Natural killer cell (primary cell): ENCODE data around the gene MN1. TPM values are rescaled to one million over a fixed set of nuclear protein-coding genes. Genes with fewer than 3 reads are reported as not detected.

ENCODE experiments used
- ATAC-seq, 3 donors: fragments of 150-1000 bp in 2 of 3; fragments of 200-7000 bp in 1 of 3; cut with Tn5 transposase; 1 replicate in 1 of 3; 2 replicates in 2 of 3; pipeline ENCODE4 v1.10.0; 2021; ENCODE audit warnings: mild to moderate bottlenecking in 2 of 3, moderate library complexity in 2 of 3
- DNase-seq, 2 donors: peaks; one replicate each; pipeline versions ENCODE4 v3.0.0 to v3.0.0-alpha.2; 2013 to 2021; ENCODE audit warnings: mixed read lengths in 1 of 2
- H3K27ac ChIP-seq: one replicate; pipeline ENCODE4 v1.5.1; 2013; ENCODE audit warnings: mild to moderate bottlenecking, low read length
- H3K27me3 ChIP-seq: one replicate; pipeline ENCODE4 v1.6.1; 2013; ENCODE audit warnings: low read length; ENCODE audit not compliant: control insufficient read depth, insufficient read depth
- H3K36me3 ChIP-seq: one replicate; pipeline ENCODE4 v1.6.1; 2013; ENCODE audit warnings: low read length; ENCODE audit not compliant: control insufficient read depth, insufficient read depth
- H3K4me1 ChIP-seq: one replicate; pipeline ENCODE4 v1.6.1; 2013; ENCODE audit warnings: low read length; ENCODE audit not compliant: control insufficient read depth, insufficient read depth
- H3K4me3 ChIP-seq: one replicate; pipeline ENCODE4 v1.5.1; 2013; ENCODE audit warnings: low read length
- H3K9me3 ChIP-seq: one replicate; pipeline ENCODE4 v1.6.1; 2013; ENCODE audit warnings: low read length; ENCODE audit not compliant: control insufficient read depth, insufficient read depth
- H3K27ac Mint-ChIP-seq, 2 donors: one replicate each; pipeline ENCODE4 v1.8.0; 2022; ENCODE audit warnings: mild to moderate bottlenecking in 2 of 2, mixed read lengths in 2 of 2, moderate library complexity in 1 of 2
- H3K27me3 Mint-ChIP-seq, 2 donors: one replicate each; pipeline ENCODE4 v1.8.0; 2022; ENCODE audit warnings: low read depth in 2 of 2, mixed read lengths in 2 of 2
- H3K36me3 Mint-ChIP-seq: one replicate; pipeline ENCODE4 v1.8.0; 2022; ENCODE audit warnings: mixed read lengths
- H3K4me1 Mint-ChIP-seq, 2 donors: one replicate each; pipeline ENCODE4 v1.8.0; 2022; ENCODE audit warnings: mixed read lengths in 2 of 2
- H3K4me3 Mint-ChIP-seq: one replicate; pipeline ENCODE4 v1.8.0; 2022; ENCODE audit warnings: mild to moderate bottlenecking, moderate library complexity, mixed read lengths
- H3K9me3 Mint-ChIP-seq, 2 donors: one replicate each; pipeline ENCODE4 v1.8.0; 2022; ENCODE audit warnings: mixed read lengths in 2 of 2
- CTCF ChIP-seq: fragments of 200-600 bp; IDR thresholded peaks from one replicate; pipeline ENCODE4 v1.8.0; 2022; ENCODE audit warnings: antibody characterized with exemption
- WGBS: methylation state at CpG from one replicate; pipeline ENCODE4 v1.1.7; 2013; ENCODE audit warnings: missing lambda C conversion rate; ENCODE audit not compliant: insufficient coverage; 5-methylcytosine and 5-hydroxymethylcytosine counted together
- intact Hi-C: fragments of 100-400 bp; cut with micrococcal nuclease; formaldehyde crosslinking; loops from one replicate; pipeline ENCODE4 v1.14.2; 2022
- total RNA-seq, 4 donors: library from RNA; stranded (reverse); fragments of 120-200 nt in 1 of 4; gene quantifications; one replicate each; pipeline versions ENCODE4 v1.2.3 to v1.2.4, GENCODE V29; 2013 to 2022

Gene MN1
- total RNA-seq, 3 donors from 2014 or later (not counting 1 experiment from before 2014, with no cell fraction given) = 0.39 to 0.83 (median 0.82) TPM

GRCh38 chr22:27752771-27753170 lies 48.8 kb downstream of the MN1 start:
- Histone ChIP-seq H3K4me1 (peaks cover 13% of the 10 kb centered on the region), H3K27ac (no peak overlapping the region), H3K36me3 (no peaks in the 10 kb centered on the region), H3K27me3 (no peaks in the 10 kb centered on the region), H3K9me3 (no peaks in the 10 kb centered on the region), H3K4me3 (no peak overlapping the region)
- H3K27ac Mint-ChIP-seq = no peak overlapping the region
- peaks cover 3 to 14% of the 10 kb centered on the region in 2 donors for H3K27me3 Mint-ChIP-seq
- no peaks in the 10 kb centered on the region for H3K9me3 Mint-ChIP-seq
- ATAC-seq (no peak), DNase-seq (no peak)
- H3K4me3 Mint-ChIP-seq = no peak overlapping the region
- H3K36me3 Mint-ChIP-seq = no peaks in the 10 kb centered on the region
- TF ChIP-seq CTCF = no peak
- WGBS = 88% methylated on average over 4 of the region's 4 CpGs
- intact Hi-C loops = no loop called here
- peaks cover 17 to 27% of the 10 kb centered on the region in 2 donors for H3K4me1 Mint-ChIP-seq

DNA sequence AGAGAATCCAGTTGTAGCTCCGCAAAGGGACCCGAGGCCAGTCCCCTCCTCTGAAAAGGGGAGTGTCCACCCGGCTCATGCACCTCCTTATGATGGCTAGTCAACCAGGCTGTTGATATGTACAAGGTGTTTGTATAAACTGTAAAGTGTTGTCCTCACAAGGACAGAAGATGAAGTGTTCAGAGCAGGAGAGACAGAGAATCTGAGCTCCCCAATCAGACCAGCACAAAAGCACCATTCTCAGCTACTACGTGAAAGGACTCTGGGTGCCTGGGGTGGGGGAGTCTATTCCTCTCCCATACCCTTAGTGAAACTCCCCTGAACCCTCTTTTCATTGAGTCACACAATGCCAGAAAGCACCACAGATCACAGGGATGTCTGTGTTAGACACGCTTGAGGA lies 49.4 kb downstream of the MN1 start:
- H3K27ac ChIP-seq = no peak overlapping the region
- H3K4me1 Mint-ChIP-seq = peaks cover 17 to 27% of the 10 kb centered on the region in 2 donors
- H3K4me1 ChIP-seq = peaks cover 13% of the 10 kb centered on the region
- peaks cover 3 to 14% of the 10 kb centered on the region in 2 donors for H3K27me3 Mint-ChIP-seq
- no peaks in the 10 kb centered on the region for H3K9me3 ChIP-seq
- ATAC-seq = no peak
- WGBS = 98% methylated on average over 4 of the region's 5 CpGs
- no peak for TF ChIP-seq CTCF
- no peak overlapping the region for H3K27ac Mint-ChIP-seq
- no peaks in the 10 kb centered on the region for H3K36me3 Mint-ChIP-seq
- no peak overlapping the region for H3K4me3 Mint-ChIP-seq
- H3K9me3 Mint-ChIP-seq = no peaks in the 10 kb centered on the region
- no peaks in the 10 kb centered on the region for H3K27me3 ChIP-seq
- no peaks in the 10 kb centered on the region for H3K36me3 ChIP-seq
- no peak for DNase-seq
- H3K4me3 ChIP-seq = no peak overlapping the region
- intact Hi-C loops = no loop called here

- intact Hi-C loops = no loop called here
- WGBS = 77% methylated on average over 7 of the region's 9 CpGs
- Mint-ChIP-seq H3K36me3 (no peaks in the 10 kb centered on the region), H3K27me3 (peaks cover 3 to 14% of the 10 kb centered on the region in 2 donors), H3K9me3 (no peaks in the 10 kb centered on the region), H3K4me3 (no peak overlapping the region), H3K4me1 (peaks cover 17 to 27% of the 10 kb centered on the region in 2 donors), H3K27ac (no peak overlapping the region)
- Histone ChIP-seq H3K27ac (no peak overlapping the region), H3K9me3 (no peaks in the 10 kb centered on the region), H3K27me3 (no peaks in the 10 kb centered on the region), H3K4me3 (no peak overlapping the region), H3K4me1 (peaks cover 13% of the 10 kb centered on the region), H3K36me3 (no peaks in the 10 kb centered on the region)
- no peak for TF ChIP-seq CTCF
- DNase-seq = no peak
- ATAC-seq = no peak
These were observed 50.1 kb downstream of the MN1 start for GRCh38 chr22:27751277-27752070.
